HG03196 (cell line): Measurements from ENCODE around the gene MAPK13.

ENCODE experiments used
- ATAC-seq: cut with Tn5 transposase; IDR thresholded peaks from one replicate; pipeline ENCODE4 v1.9.1; 2021; ENCODE audit not compliant: unreplicated experiment

Gene MAPK13

GRCh38 chr6:36142971-36143838 lies 12.9 kb downstream of the MAPK13 start:
- ATAC-seq = no peak

GRCh38 chr6:36145495-36145894 lies 15.2 kb downstream of the MAPK13 start:
- ATAC-seq = no peak

GRCh38 chr6:36147294-36147693 lies 17.0 kb downstream of the MAPK13 start:
- no peak for ATAC-seq

GRCh38 chr6:36149476-36149875 lies 19.2 kb downstream of the MAPK13 start:
- ATAC-seq = no peak

- ATAC-seq = no peak
Observed at GRCh38 chr6:36150283-36150682, 20.0 kb downstream of the MAPK13 start.

- ATAC-seq = no peak
Observed at GRCh38 chr6:36154286-36154685, 24.0 kb downstream of the MAPK13 start.

GRCh38 chr6:36155662-36156061 lies 25.3 kb downstream of the MAPK13 start:
- no peak for ATAC-seq

GRCh38 chr6:36160147-36160760 lies 29.9 kb downstream of the MAPK13 start:
- no peak for ATAC-seq

GRCh38 chr6:36169023-36170007 lies 39.0 kb downstream of the MAPK13 start:
- ATAC-seq = no peak

- ATAC-seq = no peak
Observed at GRCh38 chr6:36170704-36171103, 40.4 kb downstream of the MAPK13 start.

- no peak for ATAC-seq
Observed at GRCh38 chr6:36171573-36171972, 41.3 kb downstream of the MAPK13 start.

GRCh38 chr6:36177166-36177565 lies 46.9 kb downstream of the MAPK13 start:
- no peak for ATAC-seq

GRCh38 chr6:36178544-36178943 lies 48.2 kb downstream of the MAPK13 start:
- ATAC-seq = no peak

GRCh38 chr6:36180126-36180525 lies 49.8 kb downstream of the MAPK13 start:
- no peak for ATAC-seq

- ATAC-seq = no peak
Observed at GRCh38 chr6:36184311-36184710, 54.0 kb downstream of the MAPK13 start.

GRCh38 chr6:36186199-36186598 lies 55.9 kb downstream of the MAPK13 start:
- no peak for ATAC-seq

GRCh38 chr6:36187446-36187845 lies 57.1 kb downstream of the MAPK13 start:
- ATAC-seq = no peak
